Suppressor macrophage treated with lipopolysaccharide for 1 hour (primary cell): Measurements from ENCODE around the gene VAV1.
A peak's percentile ranks its signal among the peaks of the same experiment; 100 is the strongest.
"Not testable (repeated sequence)": the region's sequence is repeated elsewhere in the genome, so short reads cannot be mapped to it uniquely, and the experiment has no call there.

Source experiments
- DNase-seq, 3 donors: peaks; one replicate each; pipeline ENCODE4 v3.0.0-alpha.2; 2020 to 2022

VAV1 gene

DNA sequence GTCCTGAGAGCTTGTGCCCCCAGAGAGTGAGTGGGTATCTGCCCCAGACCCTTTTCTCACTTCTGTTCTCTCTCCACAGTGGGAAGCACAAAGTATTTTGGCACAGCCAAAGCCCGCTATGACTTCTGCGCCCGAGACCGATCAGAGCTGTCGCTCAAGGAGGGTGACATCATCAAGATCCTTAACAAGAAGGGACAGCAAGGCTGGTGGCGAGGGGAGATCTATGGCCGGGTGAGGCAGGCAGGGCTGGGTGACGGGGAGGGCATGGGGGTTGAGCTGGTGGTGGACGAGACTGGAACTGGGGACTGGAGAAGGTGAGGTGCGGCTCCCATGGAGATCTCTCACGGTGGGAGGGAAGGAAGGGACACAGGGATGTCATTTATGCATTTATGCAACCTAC is 81.4 kb downstream of the VAV1 start:
- no peak for DNase-seq

DNA sequence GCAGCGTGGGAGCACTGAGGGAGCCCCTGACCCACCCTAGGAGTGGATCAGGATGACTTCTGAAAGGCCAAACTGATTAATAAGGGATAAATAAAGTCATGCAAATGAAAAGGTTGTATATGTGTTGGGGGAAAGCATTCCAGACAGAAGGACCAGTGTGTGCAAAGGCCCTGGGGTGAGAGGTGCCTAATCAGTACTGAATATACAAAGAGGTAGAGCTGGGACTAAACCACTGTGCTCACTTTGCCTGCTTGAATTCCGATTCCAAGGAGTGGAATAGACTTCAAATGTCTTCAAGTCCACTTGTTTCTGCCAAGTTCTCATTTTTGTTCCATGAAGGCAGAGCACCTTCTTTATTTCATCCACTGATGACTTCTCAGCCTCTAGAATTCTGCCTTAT is 82.2 kb downstream of the VAV1 start:
- no peak for DNase-seq

DNA sequence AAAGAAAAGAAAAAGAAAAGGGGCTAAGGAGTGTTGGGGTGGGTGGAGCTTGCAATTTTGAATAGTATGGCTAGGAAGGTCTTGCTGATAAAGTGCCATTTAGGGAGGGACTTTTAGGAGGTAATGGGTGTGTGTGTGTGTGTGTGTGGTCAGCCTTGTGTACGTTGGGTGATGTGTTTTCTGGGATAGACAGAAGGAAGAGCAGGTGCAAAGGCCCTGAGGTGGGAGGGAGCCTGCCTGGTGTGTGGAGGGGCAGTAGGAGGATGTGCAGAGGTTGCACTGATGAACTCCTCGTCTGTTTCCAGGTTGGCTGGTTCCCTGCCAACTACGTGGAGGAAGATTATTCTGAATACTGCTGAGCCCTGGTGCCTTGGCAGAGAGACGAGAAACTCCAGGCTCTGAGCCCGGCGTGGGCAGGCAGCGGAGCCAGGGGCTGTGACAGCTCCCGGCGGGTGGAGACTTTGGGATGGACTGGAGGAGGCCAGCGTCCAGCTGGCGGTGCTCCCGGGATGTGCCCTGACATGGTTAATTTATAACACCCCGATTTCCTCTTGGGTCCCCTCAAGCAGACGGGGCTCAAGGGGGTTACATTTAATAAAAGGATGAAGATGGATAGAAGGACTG is 84.4 kb downstream of the VAV1 start:
- DNase-seq = no peak

DNA sequence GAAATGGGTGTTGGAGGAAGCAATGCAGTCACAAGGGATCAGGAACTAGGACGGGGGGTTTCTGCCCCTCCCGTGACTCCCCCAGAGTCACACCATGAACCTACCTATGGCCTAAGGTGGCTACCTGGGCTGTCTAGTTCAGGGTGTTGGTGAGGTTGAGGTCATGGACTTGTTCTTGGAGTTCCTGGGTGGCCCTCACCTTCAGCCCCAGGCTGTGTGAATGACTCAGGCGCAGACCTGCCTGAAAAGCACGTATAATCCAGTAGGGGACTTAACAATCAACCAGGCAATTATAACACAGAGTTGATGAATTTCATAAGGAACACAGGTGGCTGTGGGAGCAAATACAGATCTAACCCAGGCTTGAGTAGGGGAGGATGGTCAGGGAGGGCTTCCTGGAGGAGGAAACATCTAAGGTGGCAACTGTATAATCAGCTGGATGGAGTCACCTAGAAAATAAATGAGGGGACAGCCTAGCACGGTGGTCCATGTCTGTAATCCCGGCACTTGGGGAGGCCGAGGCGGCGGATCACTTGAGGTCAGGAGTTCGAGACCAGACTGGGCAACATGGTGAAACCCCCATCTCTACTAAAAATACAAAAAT is 89.3 kb downstream of the VAV1 start:
- DNase-seq = no peak

DNA sequence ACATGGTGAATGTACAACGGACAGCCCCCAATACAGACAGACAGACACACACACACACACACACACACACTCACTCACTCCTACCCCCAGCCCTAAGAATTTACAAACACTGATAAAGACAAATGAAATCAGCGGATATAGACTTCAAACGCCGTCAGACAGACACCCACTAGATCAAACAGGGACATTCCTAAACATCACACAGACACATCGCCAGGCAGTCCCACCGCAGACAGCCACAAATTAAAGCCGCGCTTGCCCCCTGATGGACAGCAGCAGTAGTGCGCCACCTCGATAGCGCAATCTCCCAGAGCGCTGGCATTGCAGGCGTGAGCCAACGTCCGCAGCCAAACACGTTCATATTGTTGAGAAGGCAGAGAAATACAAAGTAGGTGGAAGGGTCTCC is 90.2 kb downstream of the VAV1 start:
- peak; percentile 93 to 94 (median 94) for DNase-seq

DNA sequence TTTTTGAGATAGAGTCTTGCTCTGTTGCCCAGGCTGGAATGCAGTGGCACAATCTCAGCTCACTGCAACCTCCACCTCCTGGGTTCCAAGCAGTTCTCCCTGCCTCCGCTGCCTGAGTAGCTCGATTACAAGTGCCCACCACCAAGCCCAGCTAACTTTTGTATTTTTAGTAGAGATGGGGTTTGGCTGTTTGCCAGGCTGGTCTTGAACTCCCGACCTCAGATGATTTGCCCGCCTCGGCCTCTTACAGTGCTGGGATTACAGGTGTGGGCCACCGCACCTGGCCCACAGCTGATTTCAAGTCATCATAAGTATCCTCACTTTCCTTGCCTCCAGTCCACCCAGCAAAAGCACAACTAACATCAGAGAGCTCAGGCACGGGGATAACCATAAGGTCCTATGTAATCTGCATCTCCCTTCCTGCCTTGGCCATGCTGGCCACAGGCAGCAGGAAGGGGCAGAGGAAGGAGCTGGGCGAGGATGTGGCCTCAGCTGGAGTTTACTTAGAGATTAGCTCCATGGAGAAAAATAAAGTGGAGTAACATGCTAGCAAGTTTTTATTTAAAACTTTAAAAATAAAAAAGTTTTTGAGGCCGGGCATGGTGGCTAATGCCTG is 91.9 kb downstream of the VAV1 start:
- no peak for DNase-seq

DNA sequence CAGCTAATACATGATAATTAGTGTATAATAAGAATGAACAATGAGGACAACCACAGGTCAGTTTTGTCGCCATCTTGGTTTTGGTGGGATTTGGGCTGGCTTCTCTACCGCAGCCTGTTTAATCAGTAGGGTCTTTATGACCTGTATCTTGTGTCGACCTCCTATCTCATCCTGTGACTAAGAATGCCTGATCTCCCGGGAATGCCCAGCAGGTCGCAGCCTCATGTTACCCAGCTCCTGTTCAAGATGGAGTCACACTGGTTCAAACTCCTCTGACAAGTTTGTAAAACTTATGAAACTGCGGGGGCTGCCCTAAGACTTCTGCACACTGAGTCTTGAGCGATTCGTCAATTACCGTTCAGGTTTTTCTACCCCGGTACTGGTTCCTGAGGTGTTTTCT is 93.3 kb downstream of the VAV1 start:
- no peak for DNase-seq

DNA sequence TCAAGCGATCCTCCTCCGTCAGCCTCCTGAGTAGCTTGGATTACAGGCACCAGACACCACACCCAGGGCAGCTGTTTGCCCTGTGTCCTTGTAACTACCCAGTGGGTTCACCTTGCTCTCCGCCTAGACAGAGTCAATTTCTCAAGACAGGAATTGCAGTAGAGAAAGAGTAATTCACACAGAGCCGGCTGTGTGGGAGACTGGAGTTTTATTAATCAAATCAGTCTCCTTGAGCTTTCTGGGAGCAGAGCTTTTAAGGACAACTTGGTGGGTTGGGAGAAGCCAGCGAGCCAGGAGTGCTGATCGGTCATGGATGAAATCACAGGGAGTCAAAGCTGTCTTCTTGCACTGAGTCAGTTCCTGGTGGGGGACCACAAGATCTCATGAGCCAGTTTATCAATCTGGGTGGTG is 94.2 kb downstream of the VAV1 start:
- DNase-seq = peak; percentile 48 to 59 (median 56)

DNA sequence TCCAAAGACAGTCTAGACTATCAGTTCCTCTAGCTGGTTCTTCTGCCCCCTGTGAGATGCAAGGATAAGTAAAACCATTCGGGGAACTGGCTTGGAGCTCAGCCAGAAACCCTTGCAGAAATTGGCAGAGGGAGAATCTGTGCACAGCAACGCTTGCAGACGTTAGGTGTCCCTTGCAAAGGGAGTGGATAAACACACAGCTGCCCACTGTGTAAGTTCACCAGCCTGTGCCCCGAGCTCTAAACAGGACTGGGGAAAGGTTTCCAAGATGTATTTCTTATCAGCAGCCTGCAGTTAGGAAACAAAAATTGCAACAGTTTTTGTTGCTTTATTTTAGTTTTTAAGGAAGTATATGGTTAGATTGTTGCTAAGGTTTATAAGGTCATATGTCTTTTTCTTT is 95.8 kb downstream of the VAV1 start:
- peak; percentile 22 to 46 (median 45) for DNase-seq

DNA sequence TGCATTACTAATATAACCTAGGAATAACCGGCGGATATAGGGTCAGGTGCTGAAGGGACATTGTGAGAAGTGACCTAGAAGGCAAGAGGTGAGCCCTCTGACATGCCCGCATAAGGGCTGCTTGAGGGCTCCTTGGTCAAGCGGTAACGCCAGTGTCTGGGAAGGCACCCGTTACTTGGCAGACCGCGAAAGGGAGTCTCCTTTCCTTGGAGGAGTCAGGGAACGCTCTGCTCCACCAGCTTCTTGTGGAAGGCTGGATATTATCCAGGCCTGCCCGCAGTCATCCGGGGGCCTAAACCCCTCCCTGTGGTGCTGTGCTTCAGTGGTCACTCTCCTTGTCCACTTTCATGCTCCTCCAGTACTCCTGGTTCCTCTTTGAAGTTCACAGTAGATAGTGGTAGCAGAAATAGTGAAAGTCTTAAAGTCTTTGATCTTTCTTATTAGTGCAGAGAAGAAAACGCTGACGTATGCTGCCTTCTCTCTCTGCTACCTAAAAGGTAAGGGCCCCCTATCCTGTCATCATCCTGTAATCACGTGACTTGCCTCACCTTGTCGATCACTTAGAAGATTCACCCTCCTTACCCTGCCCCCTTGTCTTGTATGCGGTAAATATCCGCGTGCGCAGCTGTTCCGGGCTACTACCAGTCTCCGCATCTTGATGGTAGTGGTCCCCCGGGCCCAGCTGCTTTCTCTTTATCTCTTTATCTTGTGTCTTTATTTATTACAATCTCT is 96.8 kb downstream of the VAV1 start:
- not testable (repeated sequence) for DNase-seq

DNA sequence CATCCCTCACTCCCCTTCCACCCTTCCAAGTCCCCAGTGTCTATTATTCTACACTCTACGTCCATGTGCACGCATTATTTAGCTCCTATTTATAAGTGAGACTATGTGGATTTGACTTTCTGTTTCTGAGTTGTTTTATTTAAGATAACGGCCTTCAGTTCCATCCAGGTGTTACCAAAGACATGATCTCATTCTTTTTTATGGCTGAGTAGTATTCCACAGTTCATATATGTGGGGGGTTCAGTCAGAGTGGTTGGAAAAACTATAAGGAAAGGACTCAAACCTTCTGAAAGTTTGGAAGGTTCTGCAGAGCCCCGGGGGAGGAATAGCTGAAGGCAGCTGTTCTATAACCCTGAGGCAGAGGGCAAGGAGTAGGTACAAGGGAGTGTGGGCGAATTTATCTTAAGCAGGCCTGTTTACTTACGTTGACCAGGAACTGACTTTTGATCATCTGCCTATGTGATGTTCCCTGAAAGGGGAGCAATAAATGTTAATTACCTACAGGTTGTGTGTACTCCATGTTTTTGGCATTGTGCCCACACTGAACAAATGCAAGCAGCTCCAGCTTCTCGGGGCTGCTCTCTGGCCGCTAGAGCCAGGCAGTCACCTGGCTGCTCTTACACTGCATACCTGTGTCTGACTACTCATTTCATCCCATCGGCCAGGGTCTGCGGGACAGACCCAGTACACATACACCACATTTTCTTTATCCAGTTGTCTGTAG is 101.4 kb downstream of the VAV1 start:
- no peak for DNase-seq

DNA sequence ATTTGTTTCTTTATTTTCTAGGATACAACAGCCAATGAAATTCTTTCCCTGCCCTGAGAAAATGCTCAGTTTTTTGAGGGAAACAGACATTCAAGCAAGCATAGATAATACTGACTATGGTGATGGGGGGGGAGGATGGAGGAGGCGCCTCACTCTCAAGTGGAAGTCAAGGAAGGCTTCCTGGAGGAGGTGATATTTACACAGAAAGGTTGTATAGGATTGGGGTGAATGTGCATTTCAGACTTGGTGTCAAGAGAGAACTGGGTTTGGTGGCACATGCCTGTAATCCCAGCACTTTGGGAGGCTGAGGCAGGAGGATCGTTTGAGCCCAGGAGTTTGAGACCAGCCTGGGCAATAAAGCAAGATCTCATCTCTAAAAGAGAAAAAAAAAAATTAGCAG is 102.7 kb downstream of the VAV1 start:
- no peak for DNase-seq

DNA sequence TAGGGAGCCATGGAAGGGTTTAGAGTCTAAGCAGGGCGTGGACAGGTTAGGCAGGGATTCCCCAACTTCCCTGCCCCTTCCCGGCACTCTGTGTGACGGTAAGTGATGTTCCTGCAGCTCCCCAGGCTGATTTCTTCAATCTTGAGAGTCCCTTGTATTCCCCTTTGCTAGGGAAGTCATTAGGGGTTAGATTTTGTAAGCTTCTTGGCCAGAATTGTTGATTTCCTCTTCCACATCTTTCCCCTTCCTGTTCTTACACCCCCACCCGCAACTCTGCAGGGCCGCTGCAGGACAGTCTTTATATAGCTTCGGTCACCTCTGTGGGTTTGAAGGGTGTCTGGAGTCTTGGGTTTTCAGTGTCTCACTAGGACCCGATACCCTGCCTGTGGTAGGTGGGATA is 104.2 kb downstream of the VAV1 start:
- peak; percentile 92 to 97 (median 95) for DNase-seq

DNA sequence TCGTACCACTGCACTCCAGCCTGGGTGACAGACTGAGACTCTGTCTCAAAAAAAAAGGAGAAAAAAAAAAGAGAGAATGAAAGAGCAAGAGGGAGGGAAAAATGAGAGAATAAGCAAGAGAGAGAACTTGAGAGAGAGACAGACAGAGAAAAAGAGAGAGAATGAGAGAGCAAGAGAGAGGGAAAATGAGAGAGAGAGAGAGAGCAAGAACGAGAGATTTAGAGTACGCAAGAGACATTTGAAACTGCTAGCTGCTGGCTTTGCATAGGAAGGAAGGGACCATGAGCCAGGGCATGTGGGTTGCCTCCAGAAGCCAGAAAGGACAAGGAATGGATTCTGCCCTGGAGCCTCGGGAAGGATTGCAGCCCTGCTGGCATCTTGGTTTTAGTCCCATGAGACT is 105.3 kb downstream of the VAV1 start:
- DNase-seq = no peak

DNA sequence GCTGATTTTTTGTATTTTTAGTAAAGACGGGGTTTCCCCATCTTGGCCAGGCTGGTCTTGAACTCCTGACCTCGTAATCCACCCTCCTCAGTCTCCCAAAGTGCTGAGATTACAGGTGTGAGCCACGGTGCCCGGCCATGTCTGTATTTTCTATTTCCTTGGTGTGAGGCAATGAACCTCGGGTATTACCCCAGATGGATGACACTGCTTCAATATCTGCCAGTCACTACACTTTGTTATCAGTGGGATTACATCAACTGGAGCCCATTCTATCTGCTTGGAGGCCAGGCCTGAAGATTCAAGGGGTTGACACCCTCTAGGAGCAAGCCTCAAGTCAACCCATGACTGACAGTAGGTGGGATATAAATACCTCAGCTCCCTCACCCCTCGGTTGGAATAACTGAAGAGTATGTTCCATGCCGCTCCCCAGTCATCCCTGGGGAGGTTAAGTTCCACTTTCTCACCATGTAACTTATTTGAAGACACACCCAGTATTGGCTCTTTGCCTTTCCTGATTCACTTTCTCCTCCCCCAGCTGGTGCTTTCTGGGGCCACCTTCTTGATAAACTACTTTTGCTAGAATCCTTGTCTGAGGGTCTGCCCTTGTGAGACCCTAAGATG is 113.9 kb downstream of the VAV1 start:
- peak in 2 of 3 donors; percentile 45 to 49 for DNase-seq

DNA sequence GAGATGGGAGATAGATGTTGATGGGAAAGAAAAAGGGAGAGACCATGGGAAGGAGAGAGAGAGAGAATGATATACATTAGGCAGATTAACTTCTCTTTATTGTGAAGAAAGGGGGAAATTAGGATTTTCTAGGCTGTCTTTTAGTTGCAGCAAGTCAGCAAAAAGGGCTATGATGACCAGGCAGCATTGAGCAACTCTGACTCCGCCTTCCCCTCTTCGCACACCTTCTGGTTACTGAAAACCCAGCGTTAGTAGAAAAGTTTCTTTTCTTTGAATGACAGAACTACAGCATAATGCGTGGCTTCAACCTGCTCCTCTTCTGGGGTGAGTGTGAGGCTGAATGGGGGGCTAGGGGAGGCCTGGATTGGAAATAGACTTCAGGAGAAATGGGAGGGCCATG is 114.8 kb downstream of the VAV1 start, which contains the start of gene ADGRE1:
Gene ADGRE1, plus strand, starts transcription at position 264 of the 400 bp plus-strand sequence. Its CDS starts 30 bp downstream, at position 294.
- DNase-seq = peak; percentile 72 to 85 (median 84)

DNA sequence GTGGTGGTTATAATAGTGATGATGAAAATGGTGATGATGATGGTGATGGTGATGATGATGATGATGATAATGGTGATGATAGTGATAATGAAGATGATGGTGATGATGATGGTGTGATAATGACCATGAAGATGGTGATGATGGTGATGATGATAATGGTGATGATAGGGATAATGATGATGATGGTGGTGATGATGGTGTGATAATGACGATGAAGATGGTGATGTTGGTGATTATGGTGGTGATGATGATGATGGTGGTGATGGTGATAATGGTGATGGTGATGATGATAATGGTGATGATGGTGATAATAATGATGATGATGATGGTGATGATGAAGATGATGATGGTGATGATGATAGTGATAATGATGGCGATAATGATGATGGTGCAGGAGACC is 116.5 kb downstream of the VAV1 start:
- DNase-seq = no peak

DNA sequence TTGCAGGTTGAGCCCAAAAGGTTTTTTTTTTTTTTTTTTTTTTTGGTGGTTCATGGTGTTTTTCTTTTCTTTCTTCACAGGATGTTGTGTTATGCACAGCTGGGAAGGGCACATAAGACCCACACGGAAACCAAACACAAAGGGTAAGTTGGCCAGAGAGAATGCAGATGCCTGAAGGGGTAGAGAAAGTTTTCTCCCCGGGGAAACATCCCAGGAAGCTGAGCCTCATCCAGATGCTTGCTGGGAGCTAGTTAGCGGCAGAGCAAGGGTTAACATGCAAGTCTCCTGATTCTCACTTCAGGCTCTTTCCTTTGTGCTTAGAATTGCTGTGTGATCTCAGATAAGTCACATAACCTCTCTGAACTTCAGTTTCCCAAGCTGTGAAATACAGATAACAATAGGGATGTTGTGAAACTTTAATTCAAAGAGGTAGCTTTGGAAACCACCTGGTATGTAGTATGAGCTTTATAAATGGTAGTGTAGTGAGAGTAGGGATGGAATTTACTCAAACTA is 117.9 kb downstream of the VAV1 start:
- no peak for DNase-seq

DNA sequence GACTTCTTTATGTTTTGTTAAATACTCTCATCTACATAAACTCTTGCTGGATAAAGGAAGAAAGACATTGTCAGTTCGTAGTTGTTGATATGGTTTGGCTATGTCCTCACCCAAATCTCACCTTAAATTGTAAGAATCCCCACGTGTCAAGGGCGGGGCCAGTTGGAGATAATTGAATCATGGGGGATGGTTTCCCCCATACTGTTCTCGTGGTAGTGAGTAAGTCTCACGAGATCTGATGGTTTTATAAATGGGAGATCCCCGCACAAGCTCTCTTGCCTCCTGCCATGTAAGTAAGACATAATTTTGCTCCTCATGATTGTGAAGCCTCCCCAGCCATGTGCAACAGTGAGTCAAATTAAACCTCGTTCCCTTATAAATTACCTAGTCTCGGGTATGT is 118.4 kb downstream of the VAV1 start:
- DNase-seq = peak in 2 of 3 donors; percentile 22 to 30

DNA sequence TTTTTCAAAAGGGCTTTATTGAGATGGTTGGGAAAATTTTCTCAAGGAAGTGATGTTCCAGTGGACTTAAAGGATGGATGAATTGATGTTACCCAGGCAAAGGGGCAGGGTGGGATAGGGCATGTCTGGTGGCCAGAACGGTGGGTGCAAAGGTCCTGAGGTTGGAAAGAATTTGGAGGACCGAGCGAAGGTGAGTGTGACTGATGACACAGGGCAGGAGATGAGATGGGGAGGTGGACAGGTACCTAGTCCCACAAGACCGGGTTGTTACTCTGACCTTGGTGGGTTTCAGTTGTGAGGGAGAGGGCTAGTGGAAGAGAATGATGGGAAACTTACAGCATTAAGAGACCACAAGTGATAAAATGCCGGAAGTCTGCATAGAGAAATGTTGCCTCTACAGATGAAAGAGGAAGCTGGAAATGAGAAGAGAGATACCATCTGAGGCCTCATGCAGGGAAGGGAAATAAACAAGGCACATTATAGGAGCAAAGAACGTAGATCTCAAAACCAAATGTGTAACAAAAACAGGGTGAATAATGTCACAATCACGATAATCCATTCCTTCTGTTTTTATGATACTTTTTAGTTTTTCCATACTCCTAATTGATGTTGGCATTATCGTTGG is 119.4 kb downstream of the VAV1 start:
- peak; percentile 36 to 57 (median 49) for DNase-seq

DNA sequence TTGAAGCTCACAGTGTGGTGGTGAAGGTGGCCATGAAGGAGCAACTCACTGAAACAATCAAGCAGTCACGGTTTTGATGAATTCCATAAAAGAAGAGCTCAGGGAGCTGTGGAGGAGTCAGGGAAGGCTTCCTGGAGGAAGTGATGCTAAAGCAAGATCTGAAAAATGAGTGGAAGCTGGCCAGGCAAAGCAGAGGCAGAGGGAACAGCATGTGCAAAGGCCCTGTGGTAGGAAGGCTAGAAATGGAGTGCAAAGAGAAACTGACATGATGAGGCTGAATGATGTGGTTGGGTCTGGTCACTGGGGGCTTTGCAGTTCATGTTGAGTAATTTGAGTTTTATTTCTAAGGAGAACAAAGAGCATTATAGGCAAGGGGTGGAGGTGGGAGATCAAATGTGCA is 121.8 kb downstream of the VAV1 start:
- no peak for DNase-seq

DNA sequence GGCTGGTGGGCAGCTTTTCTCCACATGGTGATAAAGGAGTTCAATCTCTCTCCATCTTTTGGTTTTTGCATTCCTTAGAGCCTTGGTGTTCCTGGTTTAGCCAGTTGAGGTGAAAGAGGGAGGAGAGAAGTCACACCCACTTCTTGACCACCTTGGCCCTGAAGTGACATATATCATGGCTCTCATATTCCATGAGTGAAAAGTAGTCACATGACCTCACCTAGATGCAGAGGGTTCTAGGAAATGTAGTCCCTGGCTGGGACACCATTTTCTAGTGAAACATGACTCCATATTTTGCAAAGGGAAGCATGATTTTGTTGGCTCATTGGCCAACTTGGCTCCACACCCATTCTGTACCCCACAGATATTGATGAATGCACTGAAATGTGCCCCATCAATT is 130.9 kb downstream of the VAV1 start:
- DNase-seq = no peak
